CD14-positive monocyte (primary cell): Measurements from ENCODE around the gene CNOT1. TPM values are rescaled to one million over a fixed set of nuclear protein-coding genes. Genes with fewer than 3 reads are reported as not detected.
"Not testable (repeated sequence)": the region's sequence is repeated elsewhere in the genome, so short reads cannot be mapped to it uniquely, and the experiment has no call there.

Experiments
- DNase-seq, 3 donors: peaks; one replicate each; pipeline ENCODE4 v3.0.0-alpha.2; 2011 to 2022
- H2AFZ ChIP-seq: 2 replicates; pipeline ENCODE4 v1.6.0; 2012; ENCODE audit warnings: mild to moderate bottlenecking, low read depth, low read length, inconsistent platforms; ENCODE audit not compliant: insufficient read depth, poor library complexity, severe bottlenecking
- H3K27ac ChIP-seq, 2 donors: 1 replicate in 1 of 2; 2 replicates in 1 of 2; pipeline ENCODE4 v1.5.1; 2012 to 2013; ENCODE audit warnings: low read length in 2 of 2, control low read depth in 1 of 2, inconsistent platforms in 1 of 2, low read depth in 1 of 2, mild to moderate bottlenecking in 1 of 2
- H3K27me3 ChIP-seq, 2 donors: one replicate each; pipeline versions ENCODE4 v1.6.0 to v1.6.1; 2011 to 2013; ENCODE audit warnings: low read length in 2 of 2; ENCODE audit not compliant: control insufficient read depth in 2 of 2, insufficient read depth in 2 of 2
- H3K36me3 ChIP-seq, 2 donors: replicated peaks in 1 of 2; 1 replicate in 1 of 2; 2 replicates in 1 of 2; pipeline versions ENCODE4 v1.5.1 to v1.6.1; 2012 to 2013; ENCODE audit warnings: low read length in 2 of 2, control low read depth in 1 of 2, inconsistent platforms in 1 of 2, mild to moderate bottlenecking in 1 of 2; ENCODE audit not compliant: insufficient read depth in 2 of 2, control insufficient read depth in 1 of 2
- H3K4me1 ChIP-seq, 2 donors: 1 replicate in 1 of 2; 2 replicates in 1 of 2; pipeline versions ENCODE4 v1.5.1 to v1.6.1; 2012 to 2013; ENCODE audit warnings: low read length in 2 of 2, control low read depth in 1 of 2, inconsistent platforms in 1 of 2, mild to moderate bottlenecking in 1 of 2, moderate library complexity in 1 of 2; ENCODE audit not compliant: insufficient read depth in 2 of 2, control insufficient read depth in 1 of 2
- H3K4me2 ChIP-seq: replicated peaks from 2 replicates; pipeline ENCODE3; 2012; ENCODE audit warnings: low read length, moderate library complexity, mild to moderate bottlenecking; ENCODE audit not compliant: poor library complexity, severe bottlenecking; ENCODE audit errors: extremely low read depth
- H3K4me3 ChIP-seq, 3 experiments: fragments of 200-600 bp in 1 of 3; sonication (generic) in 1 of 3; replicated peaks in 1 of 3; 1 replicate in 2 of 3; 2 replicates in 1 of 3; pipeline ENCODE4 v1.5.1; 2011 to 2013; ENCODE audit warnings: low read length in 3 of 3, mild to moderate bottlenecking in 3 of 3, control low read depth in 2 of 3, low read depth in 2 of 3, inconsistent platforms in 1 of 3, moderate library complexity in 1 of 3
- H3K79me2 ChIP-seq: 2 replicates; pipeline ENCODE4 v1.6.0; 2012; ENCODE audit warnings: mild to moderate bottlenecking, control low read depth, inconsistent platforms, low read length, moderate library complexity; ENCODE audit not compliant: insufficient read depth
- H3K9ac ChIP-seq: 2 replicates; pipeline ENCODE4 v1.6.0; 2017; ENCODE audit warnings: low read length, mild to moderate bottlenecking; ENCODE audit not compliant: insufficient read depth, poor library complexity, severe bottlenecking
- H3K9me3 ChIP-seq, 2 donors: replicated peaks in 1 of 2; 1 replicate in 1 of 2; 2 replicates in 1 of 2; pipeline versions ENCODE4 v1.5.1 to v1.6.1; 2012 to 2013; ENCODE audit warnings: low read length in 2 of 2, control low read depth in 1 of 2; ENCODE audit not compliant: control insufficient read depth in 1 of 2, insufficient read depth in 1 of 2
- H4K20me1 ChIP-seq: 2 replicates; pipeline ENCODE4 v1.6.0; 2012; ENCODE audit warnings: mild to moderate bottlenecking, low read length, control low read depth, moderate library complexity; ENCODE audit not compliant: insufficient read depth
- H3K27ac Mint-ChIP-seq, 7 donors: one replicate each; pipeline ENCODE4 v1.8.0; 2020; ENCODE audit warnings: mild to moderate bottlenecking in 7 of 7, mixed read lengths in 7 of 7, moderate library complexity in 6 of 7, inconsistent platforms in 2 of 7
- H3K27me3 Mint-ChIP-seq, 3 donors: one replicate each; pipeline ENCODE4 v1.8.0; 2021 to 2022; ENCODE audit warnings: low read depth in 3 of 3, mild to moderate bottlenecking in 3 of 3, mixed read lengths in 3 of 3, moderate library complexity in 3 of 3, inconsistent platforms in 1 of 3
- H3K36me3 Mint-ChIP-seq, 2 donors: one replicate each; pipeline ENCODE4 v1.8.0; 2020; ENCODE audit warnings: mixed read lengths in 2 of 2, inconsistent platforms in 1 of 2, mild to moderate bottlenecking in 1 of 2
- H3K4me1 Mint-ChIP-seq: one replicate; pipeline ENCODE4 v1.8.0; 2020; ENCODE audit warnings: mild to moderate bottlenecking, mixed read lengths
- H3K4me3 Mint-ChIP-seq, 2 donors: one replicate each; pipeline ENCODE4 v1.8.0; 2020; ENCODE audit warnings: mild to moderate bottlenecking in 2 of 2, mixed read lengths in 2 of 2, moderate library complexity in 1 of 2
- H3K9me3 Mint-ChIP-seq, 7 donors: one replicate each; pipeline ENCODE4 v1.8.0; 2020 to 2022; ENCODE audit warnings: mixed read lengths in 7 of 7, mild to moderate bottlenecking in 6 of 7, moderate library complexity in 6 of 7, inconsistent platforms in 2 of 7
- CTCF ChIP-seq: fragments of 200-600 bp; IDR thresholded peaks from one replicate; pipeline ENCODE4 v1.8.0; 2022; ENCODE audit warnings: antibody characterized with exemption, mild to moderate bottlenecking
- WGBS: methylation state at CpG from one replicate; pipeline ENCODE4 v1.1.5; 2013; ENCODE audit warnings: missing lambda C conversion rate; ENCODE audit not compliant: insufficient coverage; 5-methylcytosine and 5-hydroxymethylcytosine counted together
- intact Hi-C, 2 donors: fragments of 100-400 bp; cut with micrococcal nuclease; formaldehyde crosslinking; loops; one replicate each; pipeline versions ENCODE4 v1.15.0 to v1.15.1; 2023
- polyA plus RNA-seq, 3 donors: library from polyadenylated mRNA; depleted of rRNA in 1 of 3; unstranded in 2 of 3; stranded (reverse) in 1 of 3; fragments of 300-500 nt in 2 of 3; fragments of >200 nt in 1 of 3; fragmentation: Illumina TruSeq in 2 of 3; gene quantifications; 1 replicate in 2 of 3; 2 replicates in 1 of 3; pipeline ENCODE4 v1.2.3, GENCODE V29; 2012 to 2021

CNOT1 gene
- polyA plus RNA-seq, 3 donors: 50.8 to 182 (median 60.8) TPM

DNA sequence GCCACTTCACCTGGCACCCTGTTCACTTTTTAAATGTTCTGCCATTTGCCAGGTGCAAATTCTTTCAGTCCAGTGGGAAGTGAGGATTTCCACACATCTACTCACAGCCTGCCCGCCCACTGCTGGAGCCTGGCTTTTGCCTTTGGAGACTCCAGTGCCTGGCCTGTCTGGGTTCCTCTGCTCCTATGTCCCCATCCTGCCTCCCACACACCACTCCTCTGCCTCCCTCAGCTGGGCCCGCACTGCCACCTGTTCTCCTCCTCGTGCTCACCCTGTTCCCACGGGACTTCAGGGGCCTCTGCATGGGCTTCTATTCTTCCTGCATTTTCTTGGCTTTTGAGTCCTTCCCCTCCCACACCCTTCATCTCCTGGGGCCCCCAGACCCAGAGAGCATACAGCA is 137.6 kb downstream of the CNOT1 start:
- Histone ChIP-seq H3K9ac (no peak overlapping the region), H3K79me2 (no peaks in the 10 kb centered on the region), H4K20me1 (no peaks in the 10 kb centered on the region), H3K27ac (no peak overlapping the region), H3K4me1 (peaks cover 0 to 4% of the 10 kb centered on the region in 2 donors), H3K4me2 (no peak overlapping the region), H2AFZ (no peak overlapping the region), H3K27me3 (no peaks in the 10 kb centered on the region), H3K4me3 (no peak overlapping the region), H3K36me3 (no peaks in the 10 kb centered on the region), H3K9me3 (no peaks in the 10 kb centered on the region)
- Mint-ChIP-seq H3K9me3 (no peaks in the 10 kb centered on the region), H3K27me3 (peaks cover 8 to 26% (median 18%) of the 10 kb centered on the region in 3 donors), H3K4me1 (peaks cover 8% of the 10 kb centered on the region), H3K4me3 (no peak overlapping the region), H3K36me3 (no peaks in the 10 kb centered on the region), H3K27ac (no peak overlapping the region)
- TF ChIP-seq CTCF: no peak
- DNase-seq: no peak
- intact Hi-C loops: no loop called here
- WGBS: 82% methylated on average over 3 of the region's 4 CpGs

- H3K9me3 ChIP-seq, H3K4me1 ChIP-seq, H3K79me2 ChIP-seq, H3K9ac ChIP-seq, H3K4me3 ChIP-seq, H3K4me1 Mint-ChIP-seq, H3K27ac ChIP-seq, H4K20me1 ChIP-seq, H2AFZ ChIP-seq, H3K27me3 ChIP-seq, intact Hi-C loops, H3K4me2 ChIP-seq, H3K4me3 Mint-ChIP-seq, DNase-seq, H3K27ac Mint-ChIP-seq, H3K9me3 Mint-ChIP-seq, H3K36me3 ChIP-seq, H3K36me3 Mint-ChIP-seq: not testable (repeated sequence)
- 87% methylated on average over 4 of the region's 8 CpGs for WGBS
- H3K27me3 Mint-ChIP-seq: peaks cover 9 to 22% (median 20%) of the 10 kb centered on the region in 3 donors
Measured at GRCh38 chr16:58490539-58490938, 139.1 kb downstream of the CNOT1 start.
